ENCODE results near the gene PYGB. TPM values are rescaled to one million over a fixed set of nuclear protein-coding genes. Genes with fewer than 3 reads are reported as not detected.

Gene PYGB
- total and polyA plus RNA-seq, 9 donors, result 20.7 to 31.5 (median 26.0) TPM

DNA sequence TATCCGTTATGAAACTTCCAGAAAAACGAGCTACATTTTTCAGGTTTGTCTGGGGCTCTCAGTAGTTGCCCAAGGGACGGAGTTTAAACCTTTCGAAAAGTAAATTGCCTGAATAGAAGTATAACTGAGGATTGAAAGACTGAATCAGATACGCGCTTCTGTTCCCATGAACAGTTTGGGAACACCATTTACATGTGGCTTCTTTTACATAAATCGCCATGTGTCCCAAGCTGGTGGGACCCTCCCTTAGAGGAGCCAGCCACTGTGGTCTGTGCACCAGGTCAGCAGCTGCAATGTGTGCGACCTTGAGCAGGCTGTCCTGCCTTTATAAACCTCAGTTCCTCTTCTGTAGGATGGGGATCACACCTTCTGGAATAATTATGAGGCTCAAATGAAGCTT lies 41.3 kb upstream of the PYGB start:
- Histone ChIP-seq H3K27me3 (ENCODE audit: control insufficient read depth, insufficient read depth, low read length) (no peaks in the 10 kb centered on the region), H3K9me3 (replicated peaks; ENCODE audit: control insufficient read depth, low read depth, low read length) (no peaks in the 10 kb centered on the region), H3K27ac (ENCODE audit: low read length) (no peak overlapping the region), H3K4me3 (ENCODE audit: low read length) (no peak overlapping the region), H3K4me1 (ENCODE audit: control insufficient read depth, insufficient read depth, low read length) (peaks cover 12% of the 10 kb centered on the region), H3K36me3 (ENCODE audit: control insufficient read depth, insufficient read depth, low read length) (peaks cover 14% of the 10 kb centered on the region)
- DNase-seq, result no peak
- 91% methylated on average over 5 of the region's 8 CpGs for WGBS (ENCODE audit: insufficient coverage)

DNA sequence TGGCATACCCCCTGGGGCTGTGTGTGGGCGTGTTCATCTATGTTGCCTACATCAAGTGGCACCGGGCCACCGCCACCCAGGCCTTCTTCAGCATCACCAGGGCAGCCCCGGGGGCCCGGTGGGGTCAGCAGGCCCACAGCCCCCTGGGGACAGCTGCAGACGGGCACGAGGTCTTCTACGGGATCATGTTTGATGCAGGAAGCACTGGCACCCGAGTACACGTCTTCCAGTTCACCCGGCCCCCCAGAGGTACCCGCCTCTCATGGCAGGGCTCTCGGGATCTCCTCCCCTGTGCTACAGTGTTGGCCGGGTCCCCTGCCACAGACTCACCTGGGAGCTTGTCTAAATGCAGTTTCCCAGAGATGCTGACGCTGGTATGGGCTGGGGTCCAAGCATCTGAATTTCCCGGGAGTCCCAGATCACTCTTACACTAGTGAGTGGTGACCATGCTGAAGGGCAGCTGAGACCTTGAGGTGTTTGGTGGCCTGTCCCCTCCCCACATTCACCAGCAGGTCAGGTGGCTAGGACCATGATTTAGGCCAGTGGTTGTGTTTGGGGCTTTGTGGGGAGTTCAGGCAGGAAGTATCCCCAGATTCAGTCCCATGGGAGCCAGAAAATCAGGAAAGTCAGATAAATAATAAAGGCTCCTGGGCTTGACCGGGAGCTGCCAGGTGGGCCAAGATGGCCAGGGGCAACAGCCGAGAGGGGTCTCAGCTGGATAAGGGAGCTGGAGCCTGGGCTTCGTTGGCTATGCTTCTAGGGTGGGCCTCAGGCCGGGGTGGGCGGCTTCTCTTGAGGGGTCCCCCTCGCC lies 40.5 kb upstream of the PYGB start:
- peaks cover 12% of the 10 kb centered on the region for H3K4me1 ChIP-seq (ENCODE audit: control insufficient read depth, insufficient read depth, low read length)

DNA sequence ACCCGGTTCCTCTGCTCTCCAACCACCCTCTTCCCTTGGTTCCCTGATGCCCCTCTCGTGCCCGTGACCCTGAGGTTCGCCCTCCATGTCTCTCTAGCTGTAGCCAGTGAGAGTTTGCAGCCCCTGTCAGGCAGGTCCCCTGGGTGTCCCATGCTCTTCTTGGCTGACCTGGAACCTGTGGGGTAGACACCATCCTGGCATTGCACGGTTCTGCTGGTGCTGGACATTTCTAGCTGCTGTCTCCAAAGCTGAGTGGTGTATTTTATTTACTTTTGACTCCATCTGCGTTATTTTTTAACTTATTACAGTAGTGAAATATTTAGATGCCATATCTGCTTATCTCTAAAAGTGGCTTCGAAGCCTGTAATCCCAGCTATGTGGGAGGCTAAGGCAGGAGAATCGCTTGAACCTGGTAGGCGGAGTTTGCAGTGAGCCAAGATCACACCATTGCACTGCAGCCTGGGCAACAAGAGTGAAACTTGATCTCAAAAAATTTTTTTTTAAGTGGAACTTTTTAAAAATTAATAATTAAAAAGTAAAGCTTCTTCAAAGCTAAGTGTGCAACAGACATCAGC lies 39.8 kb upstream of the PYGB start:
- DNase-seq, result no peak
- Histone ChIP-seq H3K27me3 (ENCODE audit: control insufficient read depth, insufficient read depth, low read length) (no peaks in the 10 kb centered on the region), H3K36me3 (ENCODE audit: control insufficient read depth, insufficient read depth, low read length) (peaks cover 28% of the 10 kb centered on the region), H3K9me3 (replicated peaks; ENCODE audit: control insufficient read depth, low read depth, low read length) (no peaks in the 10 kb centered on the region), H3K4me3 (ENCODE audit: low read length) (no peak overlapping the region), H3K4me1 (ENCODE audit: control insufficient read depth, insufficient read depth, low read length) (peaks cover 12% of the 10 kb centered on the region), H3K27ac (ENCODE audit: low read length) (no peak overlapping the region)
- 96% methylated on average over 4 of the region's 9 CpGs for WGBS (ENCODE audit: insufficient coverage)

More for the DNA sequence above, 40.5 kb upstream of the PYGB start:
- DNase-seq, result no peak
- peaks cover 22% of the 10 kb centered on the region for H3K36me3 ChIP-seq (ENCODE audit: control insufficient read depth, insufficient read depth, low read length)
- no peaks in the 10 kb centered on the region for H3K9me3 ChIP-seq (replicated peaks; ENCODE audit: control insufficient read depth, low read depth, low read length)
- no peak overlapping the region for H3K27ac ChIP-seq (ENCODE audit: low read length)
- 93% methylated on average over 20 of the region's 22 CpGs for WGBS (ENCODE audit: insufficient coverage)
- H3K4me3 ChIP-seq (ENCODE audit: low read length), result no peak overlapping the region
- no peaks in the 10 kb centered on the region for H3K27me3 ChIP-seq (ENCODE audit: control insufficient read depth, insufficient read depth, low read length)

DNA sequence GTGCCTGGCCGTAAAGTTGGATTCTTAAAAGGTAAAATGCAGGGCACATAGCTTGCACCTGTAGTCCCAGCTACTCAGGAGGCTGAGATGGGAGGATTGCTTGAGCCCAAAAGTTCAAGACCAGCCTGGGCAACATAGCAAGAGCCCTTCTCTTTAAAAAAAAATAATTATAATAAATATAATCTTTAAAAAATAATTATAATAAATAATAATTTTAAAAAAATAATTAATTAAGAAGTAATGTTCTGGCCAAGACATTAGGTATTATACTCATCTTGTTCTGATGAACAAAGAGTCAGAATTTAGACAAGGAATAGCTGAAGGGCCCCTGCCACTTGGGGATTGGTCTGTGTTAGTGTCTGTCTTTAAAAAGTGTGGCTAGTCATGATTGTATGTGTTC lies 38.5 kb upstream of the PYGB start:
- WGBS (ENCODE audit: insufficient coverage), result no CpG with 5 or more reads among the region's 1 CpG
- DNase-seq, result no peak
- no peaks in the 10 kb centered on the region for H3K9me3 ChIP-seq (replicated peaks; ENCODE audit: control insufficient read depth, low read depth, low read length)
- H3K4me3 ChIP-seq (ENCODE audit: low read length), result no peak overlapping the region
- H3K36me3 ChIP-seq (ENCODE audit: control insufficient read depth, insufficient read depth, low read length), result peaks cover 41% of the 10 kb centered on the region
- H3K27me3 ChIP-seq (ENCODE audit: control insufficient read depth, insufficient read depth, low read length), result no peaks in the 10 kb centered on the region
- H3K4me1 ChIP-seq (ENCODE audit: control insufficient read depth, insufficient read depth, low read length), result peaks cover 12% of the 10 kb centered on the region
- H3K27ac ChIP-seq (ENCODE audit: low read length), result no peak overlapping the region

DNA sequence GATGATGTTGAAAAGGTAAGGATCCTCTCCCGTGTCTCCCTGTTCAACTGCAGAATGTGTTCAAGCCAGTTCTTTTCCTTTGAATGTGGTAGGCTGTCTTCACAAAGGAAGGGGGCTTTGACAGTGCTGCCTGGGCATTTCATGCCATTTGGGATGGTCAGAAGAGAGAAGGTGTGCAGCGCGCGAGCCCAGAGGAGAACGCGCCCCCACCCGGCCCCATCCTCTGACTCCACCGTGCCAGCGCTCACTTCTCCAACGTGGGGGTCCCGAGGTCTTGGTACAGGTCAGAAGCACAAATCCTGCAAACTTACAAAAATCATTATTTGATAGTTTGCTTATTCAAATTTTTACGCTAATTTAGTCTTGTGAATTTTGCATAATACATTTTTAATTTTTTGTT lies 38.0 kb upstream of the PYGB start:
- H3K36me3 ChIP-seq (ENCODE audit: control insufficient read depth, insufficient read depth, low read length), result peaks cover 45% of the 10 kb centered on the region
- no peak overlapping the region for H3K4me3 ChIP-seq (ENCODE audit: low read length)
- no peak for DNase-seq
- H3K4me1 ChIP-seq (ENCODE audit: control insufficient read depth, insufficient read depth, low read length), result peaks cover 12% of the 10 kb centered on the region
- 98% methylated on average over 5 of the region's 12 CpGs for WGBS (ENCODE audit: insufficient coverage)
- no peak overlapping the region for H3K27ac ChIP-seq (ENCODE audit: low read length)
- no peaks in the 10 kb centered on the region for H3K9me3 ChIP-seq (replicated peaks; ENCODE audit: control insufficient read depth, low read depth, low read length)
- no peaks in the 10 kb centered on the region for H3K27me3 ChIP-seq (ENCODE audit: control insufficient read depth, insufficient read depth, low read length)

DNA sequence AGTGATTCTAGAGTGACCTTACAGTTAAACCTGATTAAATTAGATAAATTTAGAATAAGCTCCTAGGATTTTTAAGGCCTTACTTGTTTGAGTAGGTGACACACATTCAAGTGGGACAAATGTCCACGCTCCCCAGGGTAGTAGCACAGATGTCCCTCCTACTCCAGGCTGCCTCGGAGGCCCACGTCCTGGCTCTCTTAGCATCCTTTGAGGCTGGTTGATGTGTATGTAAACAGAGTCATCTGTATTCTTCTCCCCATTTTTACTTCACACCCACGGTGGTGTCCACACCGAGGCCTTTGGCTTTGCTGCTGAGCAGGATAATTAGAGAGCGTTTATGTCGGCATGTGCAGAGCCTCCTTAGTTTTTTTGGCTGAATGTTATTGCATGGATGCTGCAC lies 36.6 kb upstream of the PYGB start:
- no peaks in the 10 kb centered on the region for H3K4me1 ChIP-seq (ENCODE audit: control insufficient read depth, insufficient read depth, low read length)
- no CpG with 5 or more reads among the region's 7 CpGs for WGBS (ENCODE audit: insufficient coverage)
- H3K4me3 ChIP-seq (ENCODE audit: low read length), result no peak overlapping the region
- no peaks in the 10 kb centered on the region for H3K27me3 ChIP-seq (ENCODE audit: control insufficient read depth, insufficient read depth, low read length)
- H3K27ac ChIP-seq (ENCODE audit: low read length), result no peak overlapping the region
- no peak for DNase-seq
- H3K36me3 ChIP-seq (ENCODE audit: control insufficient read depth, insufficient read depth, low read length), result peaks cover 56% of the 10 kb centered on the region
- H3K9me3 ChIP-seq (replicated peaks; ENCODE audit: control insufficient read depth, low read depth, low read length), result no peaks in the 10 kb centered on the region

DNA sequence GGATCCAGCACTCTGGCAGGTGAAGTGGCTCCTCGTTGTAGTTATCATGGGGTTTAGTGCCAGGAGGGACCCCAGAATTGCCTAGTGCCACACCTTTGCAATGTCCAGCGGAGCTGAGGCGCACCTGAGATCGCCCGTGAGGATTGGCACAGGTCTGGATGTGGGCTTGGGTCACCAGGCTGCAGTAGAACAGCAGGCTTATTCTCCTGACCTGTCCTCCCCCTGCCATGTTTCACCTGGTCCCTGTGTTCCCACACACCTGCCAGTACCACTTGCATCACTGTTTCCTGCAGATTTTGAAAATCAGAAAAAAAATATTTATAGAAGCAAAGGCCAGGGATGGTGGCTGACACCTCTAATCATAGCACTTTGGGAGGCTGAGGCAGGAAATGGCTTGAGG lies 35.6 kb upstream of the PYGB start:
- Histone ChIP-seq H3K36me3 (ENCODE audit: control insufficient read depth, insufficient read depth, low read length) (peaks cover 62% of the 10 kb centered on the region), H3K27me3 (ENCODE audit: control insufficient read depth, insufficient read depth, low read length) (no peaks in the 10 kb centered on the region), H3K27ac (ENCODE audit: low read length) (no peak overlapping the region), H3K9me3 (replicated peaks; ENCODE audit: control insufficient read depth, low read depth, low read length) (no peaks in the 10 kb centered on the region), H3K4me3 (ENCODE audit: low read length) (no peak overlapping the region), H3K4me1 (ENCODE audit: control insufficient read depth, insufficient read depth, low read length) (no peaks in the 10 kb centered on the region)
- no peak for DNase-seq
- 87% methylated on average over 5 of the region's 5 CpGs for whole genome bisulfite sequencing (ENCODE audit: insufficient coverage)

DNA sequence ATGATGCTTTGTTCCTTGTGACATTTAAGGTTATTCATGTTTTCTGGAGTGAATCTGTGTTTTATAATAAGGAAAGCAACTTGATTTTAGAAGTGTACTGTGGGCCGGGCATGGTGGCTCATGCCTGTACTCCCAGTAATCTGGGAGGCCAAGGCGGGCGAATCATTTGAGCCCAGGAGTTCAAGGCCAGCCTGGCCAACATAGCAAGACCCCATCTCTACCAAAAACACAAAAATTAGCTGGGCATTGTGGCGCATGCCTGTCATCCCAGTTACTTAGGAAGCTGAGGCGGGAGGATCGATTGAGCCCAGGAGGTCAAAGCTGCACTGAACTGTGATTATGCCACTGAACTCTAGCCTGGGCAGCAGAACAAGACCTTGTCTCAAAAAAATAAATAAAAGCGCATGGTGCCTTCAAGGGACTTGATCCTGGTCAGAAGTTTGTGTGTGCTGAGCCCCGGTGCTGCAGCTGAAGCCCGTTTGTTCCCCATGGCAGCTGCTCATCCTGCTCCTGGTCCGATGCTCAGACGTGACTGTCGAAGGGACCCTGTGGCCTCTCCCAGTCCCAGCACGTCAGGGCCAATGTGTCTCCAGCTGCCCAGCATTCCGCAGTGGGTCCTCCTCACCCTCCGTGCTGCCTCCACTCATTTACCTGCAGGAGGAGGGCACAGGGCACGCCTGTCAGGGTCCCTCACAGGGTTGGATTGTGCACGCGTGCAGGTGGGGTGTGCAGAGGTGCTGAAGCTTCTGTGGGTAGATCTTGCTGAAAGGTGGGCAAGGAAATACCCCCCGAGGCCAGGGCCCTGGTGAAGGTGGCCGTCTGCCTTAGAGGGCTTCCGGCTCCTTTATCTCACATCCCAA lies 34.1 kb upstream of the PYGB start:
- no peaks in the 10 kb centered on the region for H3K27me3 ChIP-seq (ENCODE audit: control insufficient read depth, insufficient read depth, low read length)
- no peak overlapping the region for H3K27ac ChIP-seq (ENCODE audit: low read length)
- DNase-seq, result no peak
- H3K4me1 ChIP-seq (ENCODE audit: control insufficient read depth, insufficient read depth, low read length), result no peaks in the 10 kb centered on the region
- no peak overlapping the region for H3K4me3 ChIP-seq (ENCODE audit: low read length)
- peaks cover 70% of the 10 kb centered on the region for H3K36me3 ChIP-seq (ENCODE audit: control insufficient read depth, insufficient read depth, low read length)
- no peaks in the 10 kb centered on the region for H3K9me3 ChIP-seq (replicated peaks; ENCODE audit: control insufficient read depth, low read depth, low read length)
- 91% methylated on average over 12 of the region's 21 CpGs for WGBS (ENCODE audit: insufficient coverage)

DNA sequence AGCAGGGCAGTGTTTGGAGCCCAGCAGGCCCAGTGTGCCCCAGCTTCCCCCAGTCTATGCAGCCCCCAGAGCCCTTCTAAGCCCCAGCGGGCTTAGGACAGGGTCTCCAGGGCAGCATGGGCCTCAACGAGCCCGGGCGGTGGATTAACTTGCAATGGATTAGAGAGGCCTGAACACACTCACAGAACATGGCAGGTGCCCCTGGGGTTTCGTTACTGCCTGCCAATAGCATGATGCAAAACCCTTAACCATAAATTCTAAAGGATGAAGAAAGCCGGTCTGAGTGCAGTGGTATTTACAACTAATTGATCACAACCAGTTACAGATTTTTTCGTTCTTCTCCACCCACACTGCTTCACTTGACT lies 33.5 kb upstream of the PYGB start:
- no peaks in the 10 kb centered on the region for H3K9me3 ChIP-seq (replicated peaks; ENCODE audit: control insufficient read depth, low read depth, low read length)
- peaks cover 73% of the 10 kb centered on the region for H3K36me3 ChIP-seq (ENCODE audit: control insufficient read depth, insufficient read depth, low read length)
- no peaks in the 10 kb centered on the region for H3K27me3 ChIP-seq (ENCODE audit: control insufficient read depth, insufficient read depth, low read length)
- H3K4me3 ChIP-seq (ENCODE audit: low read length), result no peak overlapping the region
- H3K4me1 ChIP-seq (ENCODE audit: control insufficient read depth, insufficient read depth, low read length), result no peaks in the 10 kb centered on the region
- 60% methylated on average over 1 of the region's 7 CpGs for WGBS (ENCODE audit: insufficient coverage)
- H3K27ac ChIP-seq (ENCODE audit: low read length), result no peak overlapping the region
- no peak for DNase-seq

DNA sequence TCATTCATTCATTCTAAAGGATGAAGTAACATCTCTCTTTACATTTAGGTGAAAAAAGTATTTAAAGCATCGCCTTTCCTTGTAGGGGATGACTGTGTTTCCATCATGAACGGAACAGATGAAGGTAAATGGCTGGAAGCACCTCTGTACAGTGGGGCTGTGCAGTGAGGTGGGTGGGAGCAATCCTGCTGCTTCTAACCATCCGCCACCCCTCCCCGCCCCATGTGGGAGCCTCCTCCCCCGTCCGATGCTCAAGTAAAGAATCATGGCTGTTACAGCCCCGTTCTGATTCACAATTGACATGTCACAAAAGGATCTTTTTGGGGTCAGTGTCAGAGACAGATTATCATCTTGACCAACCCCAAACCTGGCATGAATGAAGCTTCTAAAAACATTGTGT lies 33.1 kb upstream of the PYGB start:
- no peak overlapping the region for H3K27ac ChIP-seq (ENCODE audit: low read length)
- 95% methylated on average over 4 of the region's 7 CpGs for WGBS (ENCODE audit: insufficient coverage)
- no peak for DNase-seq

More for the DNA sequence above, 33.1 kb upstream of the PYGB start:
- H3K27me3 ChIP-seq (ENCODE audit: control insufficient read depth, insufficient read depth, low read length), result no peaks in the 10 kb centered on the region
- H3K9me3 ChIP-seq (replicated peaks; ENCODE audit: control insufficient read depth, low read depth, low read length), result no peaks in the 10 kb centered on the region
- H3K36me3 ChIP-seq (ENCODE audit: control insufficient read depth, insufficient read depth, low read length), result peaks cover 74% of the 10 kb centered on the region
- peaks cover under 1% of the 10 kb centered on the region for H3K4me1 ChIP-seq (ENCODE audit: control insufficient read depth, insufficient read depth, low read length)
- no peak overlapping the region for H3K4me3 ChIP-seq (ENCODE audit: low read length)
